NCI-H460 (cell line): ENCODE data around the gene NIF3L1. TPM values are rescaled to one million over a fixed set of nuclear protein-coding genes. Genes with fewer than 3 reads are reported as not detected.

Experiments
- small RNA-seq, 2 experiments: library from RNA; depleted of rRNA; stranded (forward); fragments of <200 nt; gene quantifications; one replicate each; pipeline ENCODE3, GENCODE V24; 2014
- total RNA-seq: library from RNA; depleted of rRNA; stranded (reverse); fragments of >200 nt; shearing (Covaris generic); gene quantifications from 2 replicates; pipeline ENCODE4 v1.2.3, GENCODE V29; 2014; rRNA removed

Gene NIF3L1
- total RNA-seq, 1 experiment from 2014 or later = 75.4 TPM

Small RNA genes within 50 kb of the gene (small RNA-seq; reads per million reads assigned to genes)
- gene RF00019 = 0 reads per million in 2 experiments
- gene RNA5SP115 = 0 to 0.02 reads per million in 2 experiments
- 0 to 0.02 reads per million in 2 experiments for gene RNU6-312P
- 0 reads per million in 2 experiments for gene RNU6-762P

Other genes starting within 250 kb of the NIF3L1 start
- 1,294 and 1,408 TPM in 2 replicates for gene BZW1, start 77.5 kb upstream of the NIF3L1 start, total RNA-seq
- 85.3 and 90.7 TPM in 2 replicates for gene CLK1, start 24.7 kb upstream of the NIF3L1 start, total RNA-seq
- 86.8 and 102 TPM in 2 replicates for gene PPIL3, start 294 bp upstream of the NIF3L1 start, total RNA-seq
- gene ORC2, start 74.3 kb downstream of the NIF3L1 start, total RNA-seq = 28.4 and 30.9 TPM in 2 replicates
- 6.6 and 8.6 TPM in 2 replicates for gene HYCC2, start 182.3 kb downstream of the NIF3L1 start, total RNA-seq
- gene NDUFB3, start 182.6 kb downstream of the NIF3L1 start, total RNA-seq = 106 and 123 TPM in 2 replicates
- 70.1 and 71.1 TPM in 2 replicates for gene CFLAR, start 226.8 kb downstream of the NIF3L1 start, total RNA-seq